Fibroblast of upper back skin (primary cell): Measurements from ENCODE around the gene ACSM4.

Source experiments
- DNase-seq: peaks from one replicate; pipeline ENCODE4 v3.0.0-alpha.2; 2013

Gene ACSM4

DNA sequence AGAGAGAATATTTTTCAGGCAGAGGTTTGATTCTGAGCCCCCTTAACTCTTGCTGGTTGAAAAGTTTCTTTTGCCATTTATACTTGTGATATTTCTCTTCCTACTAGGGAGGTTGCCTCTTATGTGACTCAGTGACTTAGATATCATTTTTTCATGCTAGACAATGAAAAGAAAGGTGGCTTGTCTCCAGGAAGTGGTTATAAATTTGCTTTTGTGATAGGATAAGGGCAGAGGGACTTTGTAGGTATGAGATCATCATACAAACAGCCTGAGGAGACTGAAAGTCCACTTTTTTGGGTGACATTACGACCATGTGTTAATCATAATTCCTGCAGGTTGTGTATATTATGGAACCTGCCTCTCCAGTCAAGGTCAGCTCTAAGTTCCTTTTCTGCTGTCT, 35.8 kb downstream of the ACSM4 start:
- no peak for DNase-seq

DNA sequence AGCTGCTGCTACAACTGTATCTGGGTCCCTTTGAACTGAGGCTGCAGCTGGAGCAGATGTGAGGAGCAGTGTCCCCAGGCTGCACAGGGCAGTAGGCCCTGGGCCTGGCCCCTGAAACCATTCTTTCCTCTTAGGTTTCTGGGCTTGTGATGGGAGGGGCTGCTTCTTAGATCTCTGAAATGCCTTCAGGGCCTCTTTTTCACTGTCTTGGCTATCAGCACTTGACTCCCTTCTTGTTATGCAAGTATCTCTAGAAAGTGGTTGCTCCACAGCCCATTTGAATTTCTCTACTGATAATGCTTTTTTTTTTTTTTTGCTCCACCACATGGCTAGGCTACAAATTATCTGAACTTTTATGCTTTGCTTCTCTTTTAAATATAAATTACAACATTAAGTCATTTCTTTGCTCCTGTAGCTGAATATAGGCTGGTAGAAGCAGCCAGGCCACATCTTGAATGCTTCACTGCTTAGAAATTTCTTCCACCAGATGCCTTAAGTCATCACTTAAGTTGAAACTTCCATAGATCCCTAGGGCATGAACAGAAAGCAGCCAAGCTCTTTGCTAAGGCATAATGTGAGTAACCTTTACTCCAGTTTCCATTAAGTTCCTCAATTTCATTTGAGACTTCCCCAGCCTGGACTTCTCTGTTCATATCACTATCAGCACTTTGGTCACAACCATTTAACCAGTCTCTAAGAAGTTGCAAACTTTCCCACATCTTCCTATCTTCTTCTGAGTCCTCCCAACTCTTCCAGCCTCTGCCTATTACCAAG, 41.1 kb downstream of the ACSM4 start:
- DNase-seq = no peak

- no peak for DNase-seq
These were observed 42.8 kb downstream of the ACSM4 start for GRCh38 chr12:7346551-7347225.

GRCh38 chr12:7349418-7349817, 45.5 kb downstream of the ACSM4 start:
- no peak for DNase-seq

DNA sequence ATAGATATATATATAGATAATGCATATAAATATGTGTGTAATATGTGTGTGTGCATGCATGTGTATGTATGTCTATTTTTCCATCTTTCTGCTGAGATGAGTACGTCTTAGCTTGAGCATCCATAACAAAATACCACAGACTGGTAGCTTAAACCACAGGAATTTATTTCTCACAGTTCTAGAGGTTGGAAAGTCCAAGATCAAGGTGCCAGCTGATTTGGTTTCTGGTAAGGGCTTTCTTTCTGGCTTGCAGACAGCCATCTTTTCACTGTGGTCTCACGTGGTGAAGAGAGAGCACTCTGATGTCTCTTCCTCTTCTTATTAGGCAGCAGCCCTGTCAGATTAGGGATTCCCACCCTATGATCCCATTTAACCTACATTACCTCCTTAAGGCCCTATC, 47.3 kb downstream of the ACSM4 start:
- DNase-seq = no peak

DNA sequence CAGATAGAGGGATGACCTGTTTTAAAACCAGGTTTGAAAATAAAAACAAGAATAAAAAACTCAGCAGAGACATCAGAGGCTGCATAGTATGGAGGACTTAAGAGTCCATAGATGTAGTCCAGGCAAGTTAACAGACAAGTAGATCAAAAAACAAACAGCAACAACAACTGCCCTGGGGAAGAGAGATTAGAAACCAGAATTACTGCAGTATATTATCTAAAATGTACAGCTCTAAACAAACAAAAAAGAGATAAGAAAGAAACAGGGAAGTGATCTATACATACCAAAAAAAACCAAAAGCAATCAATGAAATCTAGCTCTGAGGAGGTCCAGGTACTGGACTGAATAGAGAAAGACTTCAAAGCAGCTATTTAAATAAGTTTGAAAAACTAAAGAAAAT, 48.8 kb downstream of the ACSM4 start:
- no peak for DNase-seq

- DNase-seq = peak; percentile 5
These were observed 50.7 kb downstream of the ACSM4 start for GRCh38 chr12:7354529-7354928.

DNA sequence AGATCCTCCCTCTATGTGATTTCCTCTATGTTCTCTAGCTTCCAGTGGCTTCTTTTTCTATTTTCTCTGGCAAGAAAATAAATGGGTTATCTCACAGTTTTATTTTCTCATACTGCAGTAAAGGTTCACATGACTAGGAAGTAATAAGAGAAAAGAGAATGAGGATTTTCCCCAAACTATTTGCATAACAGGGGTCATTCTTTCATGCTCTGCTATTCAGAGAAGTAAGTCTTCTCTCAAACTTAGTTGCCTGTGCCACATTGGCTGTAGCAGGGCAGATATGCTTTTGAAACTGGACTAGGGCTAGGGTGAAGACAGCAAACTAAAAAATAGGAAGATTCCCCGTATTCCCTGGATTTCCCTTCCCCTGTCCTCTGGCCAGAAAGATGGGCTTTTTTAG, 57.4 kb downstream of the ACSM4 start:
- DNase-seq = no peak

- DNase-seq = no peak
These were observed 58.9 kb downstream of the ACSM4 start for GRCh38 chr12:7362734-7363133.

DNA sequence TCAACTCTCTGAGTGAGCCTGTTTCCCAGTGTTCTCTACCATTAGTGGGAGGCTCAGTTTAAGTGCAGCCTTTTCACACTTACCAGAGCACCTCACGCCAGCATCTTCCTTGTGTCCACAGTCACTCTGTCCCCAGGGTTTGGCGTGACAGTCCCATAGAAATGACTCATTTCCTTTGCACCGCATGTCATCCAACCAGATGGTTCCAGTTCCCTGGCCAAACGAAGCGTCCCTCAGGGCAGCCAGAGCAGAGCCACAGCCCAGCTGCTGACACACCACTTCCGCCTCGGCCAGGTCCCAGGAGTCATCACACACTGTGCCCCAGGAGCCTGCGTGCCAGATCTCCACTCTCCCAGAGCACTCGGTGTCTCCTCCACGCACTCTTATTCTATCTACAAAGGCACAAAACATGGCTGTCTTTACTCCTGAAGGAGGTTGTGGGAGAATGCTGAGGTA, 65.4 kb downstream of the ACSM4 start:
- DNase-seq = peak; percentile 3

DNA sequence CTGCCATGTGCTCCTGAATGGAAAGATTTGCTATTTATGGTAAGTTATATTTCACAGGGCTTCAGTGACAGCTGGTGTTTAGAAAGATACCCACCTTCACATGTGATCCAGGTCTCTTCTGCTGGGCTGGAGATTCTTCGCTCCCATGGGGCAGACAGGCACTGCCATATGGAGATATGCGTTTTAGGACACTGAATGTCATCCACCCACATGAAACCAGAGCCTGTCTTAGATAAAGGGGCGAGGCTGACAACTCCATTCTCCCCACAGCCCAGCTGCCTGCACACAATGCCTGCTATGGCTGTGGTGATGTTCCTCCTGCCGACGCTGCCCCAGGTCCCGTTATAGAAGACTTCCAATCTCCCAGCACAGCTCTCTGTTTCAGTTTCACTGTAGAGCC, 69.4 kb downstream of the ACSM4 start:
- no peak for DNase-seq

DNA sequence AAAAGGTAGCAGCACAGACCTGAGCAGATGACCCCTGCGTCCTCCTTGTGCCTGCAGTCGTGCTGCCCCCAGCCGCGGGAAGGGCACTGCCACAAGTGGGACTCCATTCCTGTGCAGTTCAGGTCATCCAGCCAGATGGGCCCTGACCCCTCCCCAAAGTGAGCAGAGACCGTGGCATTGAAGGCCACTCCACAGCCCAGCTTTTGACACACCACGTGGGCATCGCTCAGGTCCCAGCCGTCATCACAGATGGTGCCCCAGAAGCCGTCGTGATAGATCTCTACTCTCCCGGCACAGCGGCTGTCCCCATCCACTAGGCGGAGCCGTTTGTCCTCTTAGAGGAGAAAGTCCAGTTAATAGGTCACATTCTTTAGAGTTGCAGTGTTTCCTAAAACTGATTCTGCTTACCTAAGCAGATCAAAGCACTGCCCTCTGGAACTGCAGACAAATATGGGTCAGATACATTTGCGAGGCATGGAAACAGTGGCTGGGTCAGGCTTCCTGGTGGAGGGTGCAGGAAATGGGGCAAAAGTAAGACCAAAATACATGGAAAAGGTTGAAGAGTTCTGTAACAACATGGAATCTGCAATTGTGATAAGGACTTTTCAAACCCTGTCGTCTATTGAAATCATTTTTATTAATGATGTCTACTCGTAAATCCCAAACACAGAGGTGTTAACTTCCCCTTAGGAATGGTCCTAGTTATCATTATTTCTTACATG, 70.7 kb downstream of the ACSM4 start:
- DNase-seq = peak; percentile 43

- DNase-seq = no peak
These were observed 71.3 kb downstream of the ACSM4 start for GRCh38 chr12:7375145-7375543.

DNA sequence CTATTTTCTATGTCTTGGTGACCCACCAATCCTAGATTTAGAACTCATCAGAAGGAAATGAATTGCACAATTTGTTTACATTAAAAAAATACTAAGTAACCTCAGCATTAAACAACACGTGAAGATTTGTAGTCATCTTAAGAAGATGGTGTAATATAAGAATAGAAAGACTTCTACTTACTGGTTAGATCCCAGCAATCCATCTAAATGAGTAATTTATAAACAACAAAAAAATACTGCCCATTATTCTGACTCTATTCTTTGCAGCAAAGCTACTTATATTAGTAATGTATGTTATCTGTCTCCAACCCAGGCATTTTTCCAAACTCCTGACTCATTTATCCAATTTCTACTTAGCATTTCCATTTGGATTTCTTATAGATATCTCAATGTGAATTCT, 72.3 kb downstream of the ACSM4 start:
- peak; percentile 81 for DNase-seq
